ENCODE data around the gene MMRN1. TPM values are rescaled to one million over a fixed set of nuclear protein-coding genes. Genes with fewer than 3 reads are reported as not detected.

MMRN1 gene
- total RNA-seq, 6 experiments from 2014 or later: 5.4 to 19.0 (median 11.0) TPM

DNA sequence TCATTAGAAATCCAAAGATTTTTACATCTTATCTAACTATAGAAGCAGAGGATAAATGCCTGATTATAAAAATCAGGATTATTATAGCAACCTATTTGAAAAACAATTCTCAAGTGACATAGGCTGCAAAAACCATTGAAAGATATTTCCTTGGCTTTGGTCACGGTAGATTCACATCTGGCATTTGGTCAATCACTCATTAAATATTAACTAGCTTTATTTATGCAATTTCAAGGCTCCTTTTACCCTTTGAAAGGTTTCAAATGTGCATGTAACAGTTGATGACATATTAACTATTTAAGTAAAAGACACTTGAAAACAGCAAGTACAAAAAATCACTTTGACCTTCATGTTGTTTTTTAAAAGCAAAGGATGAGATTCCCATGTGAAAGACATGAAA lies 98.1 kb downstream of the MMRN1 start:
- Histone ChIP-seq H3K9me3 (no peaks in the 10 kb centered on the region), H3K4me3 (no peak overlapping the region), H3K27ac (no peak overlapping the region), H3K36me3 (no peaks in the 10 kb centered on the region), H3K27me3 (no peaks in the 10 kb centered on the region), H3K4me1 (peaks cover 0 to 13% (median 0%) of the 10 kb centered on the region in 4 donors)
- TF ChIP-seq, protein P1, sequence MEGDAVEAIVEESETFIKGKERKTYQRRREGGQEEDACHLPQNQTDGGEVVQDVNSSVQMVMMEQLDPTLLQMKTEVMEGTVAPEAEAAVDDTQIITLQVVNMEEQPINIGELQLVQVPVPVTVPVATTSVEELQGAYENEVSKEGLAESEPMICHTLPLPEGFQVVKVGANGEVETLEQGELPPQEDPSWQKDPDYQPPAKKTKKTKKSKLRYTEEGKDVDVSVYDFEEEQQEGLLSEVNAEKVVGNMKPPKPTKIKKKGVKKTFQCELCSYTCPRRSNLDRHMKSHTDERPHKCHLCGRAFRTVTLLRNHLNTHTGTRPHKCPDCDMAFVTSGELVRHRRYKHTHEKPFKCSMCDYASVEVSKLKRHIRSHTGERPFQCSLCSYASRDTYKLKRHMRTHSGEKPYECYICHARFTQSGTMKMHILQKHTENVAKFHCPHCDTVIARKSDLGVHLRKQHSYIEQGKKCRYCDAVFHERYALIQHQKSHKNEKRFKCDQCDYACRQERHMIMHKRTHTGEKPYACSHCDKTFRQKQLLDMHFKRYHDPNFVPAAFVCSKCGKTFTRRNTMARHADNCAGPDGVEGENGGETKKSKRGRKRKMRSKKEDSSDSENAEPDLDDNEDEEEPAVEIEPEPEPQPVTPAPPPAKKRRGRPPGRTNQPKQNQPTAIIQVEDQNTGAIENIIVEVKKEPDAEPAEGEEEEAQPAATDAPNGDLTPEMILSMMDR (IDR thresholded peaks at IDR 0.05): no peak
- TF ChIP-seq POLR2A (IDR thresholded peaks at IDR 0.05): no peak
- intact Hi-C loops (cut with DNase I): no loop called here
- 17% methylated on average over 1 of the region's 1 CpG for WGBS (ENCODE audit: insufficient coverage, low coverage, low lambda C conversion rate, missing lambda C conversion rate)
- ATAC-seq (peak in 2 of 4 donors; percentile 43 to 62), DNase-seq (no peak)

DNA sequence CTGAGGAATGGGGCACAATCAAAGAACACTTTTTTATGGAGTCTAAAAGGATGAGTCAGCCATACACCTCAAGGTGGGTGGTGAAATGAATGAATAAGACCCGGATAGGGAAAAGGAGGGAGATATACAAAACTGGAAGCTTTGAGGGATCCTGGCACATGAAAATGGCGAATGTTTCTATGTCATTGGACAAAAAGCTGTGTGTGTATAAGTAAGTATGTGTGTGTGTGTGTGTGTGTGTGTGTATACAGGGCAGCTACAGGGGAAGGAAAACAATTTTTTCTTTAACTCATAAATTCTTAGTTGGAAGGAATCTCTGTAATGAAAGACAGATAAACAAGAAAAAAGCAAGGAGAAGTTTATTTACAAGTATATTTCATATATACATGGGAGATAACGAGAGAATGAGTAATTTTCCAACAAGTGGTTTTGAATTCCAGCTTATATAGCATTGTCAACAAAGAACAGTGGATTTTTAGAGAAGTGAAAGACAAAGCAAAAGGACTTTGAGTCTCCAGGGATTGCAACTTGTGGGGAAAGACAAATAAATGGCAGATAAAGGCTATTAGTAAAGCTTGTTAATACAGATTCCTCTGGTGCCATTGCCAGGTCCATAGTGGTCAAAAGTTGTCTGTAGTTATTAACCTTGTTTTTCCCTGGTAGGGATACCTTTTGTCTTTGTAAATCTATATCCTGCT lies 99.7 kb downstream of the MMRN1 start:
- intact Hi-C loops (cut with DNase I): no loop called here
- 46% methylated on average over 3 of the region's 3 CpGs for WGBS (ENCODE audit: insufficient coverage, low coverage, low lambda C conversion rate, missing lambda C conversion rate)
- Histone ChIP-seq H3K4me3 (no peak overlapping the region), H3K4me1 (peaks cover 0 to 13% (median 0%) of the 10 kb centered on the region in 4 donors), H3K27ac (peak overlapping the region in 1 of 3 donors; percentile 16), H3K36me3 (no peaks in the 10 kb centered on the region), H3K9me3 (no peaks in the 10 kb centered on the region), H3K27me3 (no peaks in the 10 kb centered on the region)
- TF ChIP-seq POLR2A (IDR thresholded peaks at IDR 0.05): no peak
- TF ChIP-seq, protein P1 (IDR thresholded peaks at IDR 0.05): no peak
- DNase-seq (no peak), ATAC-seq (peak in 3 of 4 donors; percentile 21 to 72 (median 67))

DNA sequence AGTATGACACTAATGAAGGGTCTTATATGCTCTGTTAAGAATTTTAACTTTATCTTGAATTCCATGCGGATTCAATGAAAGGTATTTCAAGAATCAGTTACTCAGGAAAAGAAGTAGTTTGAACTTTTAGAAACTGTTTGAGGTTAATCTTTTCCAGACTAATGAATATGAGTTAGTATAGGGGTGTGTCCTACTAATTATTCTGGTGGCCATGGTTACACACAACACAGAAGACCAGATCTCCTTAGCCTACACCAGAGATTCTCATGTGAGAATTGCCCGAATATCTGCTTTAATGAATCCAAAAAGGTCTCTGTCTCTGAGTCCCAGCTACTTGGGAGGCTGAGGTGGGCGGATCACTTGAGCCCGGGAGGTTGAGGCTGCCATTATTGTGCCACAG lies 100.4 kb downstream of the MMRN1 start:
- H3K4me3 ChIP-seq: no peak overlapping the region
- H3K27ac ChIP-seq: peak overlapping the region in 1 of 3 donors; percentile 16
- H3K27me3 ChIP-seq: no peaks in the 10 kb centered on the region
- TF ChIP-seq, protein P1 (IDR thresholded peaks at IDR 0.05): no peak
- TF ChIP-seq POLR2A (IDR thresholded peaks at IDR 0.05): no peak
- no peaks in the 10 kb centered on the region for H3K36me3 ChIP-seq
- peaks cover 0 to 13% (median 0%) of the 10 kb centered on the region in 4 donors for H3K4me1 ChIP-seq
- H3K9me3 ChIP-seq: no peaks in the 10 kb centered on the region
- DNase-seq: no peak
- 41% methylated on average over 4 of the region's 4 CpGs for WGBS (ENCODE audit: insufficient coverage, low coverage, low lambda C conversion rate, missing lambda C conversion rate)
- ATAC-seq: no peak
- intact Hi-C loops (cut with DNase I): no loop called here

DNA sequence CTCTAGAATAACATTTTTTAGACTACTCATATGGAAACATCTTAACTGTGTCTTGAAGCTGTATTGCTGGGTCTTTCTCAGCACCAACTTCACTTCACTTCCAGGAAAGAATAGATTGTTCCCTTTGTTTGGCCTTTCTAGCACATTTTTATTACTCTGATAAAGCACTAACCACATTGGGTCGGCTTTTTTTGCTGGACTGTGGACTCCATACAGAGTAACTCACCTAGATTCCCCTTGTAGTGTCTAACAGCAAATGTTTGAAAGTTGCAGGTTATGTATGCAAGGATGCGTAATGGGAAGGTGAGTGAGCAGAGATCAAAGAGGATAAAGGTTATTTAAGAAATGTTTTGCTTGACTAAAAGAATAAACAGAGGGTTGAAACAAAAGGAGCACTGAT lies 101.2 kb downstream of the MMRN1 start:
- intact Hi-C loops (cut with DNase I): no loop called here
- no peaks in the 10 kb centered on the region for H3K27me3 ChIP-seq

More for the DNA sequence above, 101.2 kb downstream of the MMRN1 start:
- Histone ChIP-seq H3K4me3 (no peak overlapping the region), H3K36me3 (no peaks in the 10 kb centered on the region), H3K27ac (peak overlapping the region in 1 of 3 donors; percentile 5), H3K4me1 (peaks cover 0 to 13% (median 0%) of the 10 kb centered on the region in 4 donors), H3K9me3 (no peaks in the 10 kb centered on the region)
- TF ChIP-seq, protein P1 (IDR thresholded peaks at IDR 0.05): no peak
- no peak for TF ChIP-seq POLR2A (IDR thresholded peaks at IDR 0.05)
- 38% methylated on average over 2 of the region's 2 CpGs for WGBS (ENCODE audit: insufficient coverage, low coverage, low lambda C conversion rate, missing lambda C conversion rate)
- peak in 1 of 4 donors; percentile 51 for ATAC-seq
- no peak for DNase-seq
